ENCODE results near the gene CLDN15. TPM values are rescaled to one million over a fixed set of nuclear protein-coding genes. Genes with fewer than 3 reads are reported as not detected.

Gene CLDN15
- total RNA-seq, 1 experiment from 2014 or later: 9.1 TPM

DNA sequence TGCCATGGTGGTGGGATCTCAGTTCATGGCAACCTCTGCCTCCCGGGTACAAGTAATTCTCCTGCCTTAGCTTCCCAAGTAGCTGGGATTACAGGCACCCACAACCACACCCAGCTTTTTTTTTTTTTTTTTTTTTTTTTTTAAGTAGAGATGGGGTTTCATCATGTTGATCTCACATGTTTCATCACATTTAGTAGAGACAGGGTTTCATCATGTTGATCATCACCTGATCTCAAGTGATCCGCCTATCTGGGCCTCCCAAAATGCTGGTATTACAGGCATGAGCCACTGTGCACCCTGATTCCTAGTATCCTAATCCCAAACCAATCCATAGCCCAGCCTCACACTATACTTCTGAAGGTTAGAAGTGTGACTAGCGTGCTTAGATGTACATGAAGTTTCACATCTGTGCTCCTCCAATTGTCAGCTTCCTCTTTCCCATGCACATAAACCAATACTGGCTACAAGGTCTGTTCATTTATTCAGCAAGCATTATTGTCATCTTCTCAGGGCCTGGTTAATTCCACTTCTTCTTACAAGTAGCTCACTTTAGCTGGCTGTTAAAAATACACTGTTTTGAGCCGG lies 50.7 kb downstream of the CLDN15 start:
- BruUV-seq (replicated peaks): no TSS peak
- H3K4me1 ChIP-seq: peaks cover 9% of the 10 kb centered on the region; the same call in 1 of the 2 replicates
- Mint-ChIP-seq H3K27ac (ENCODE audit: unreplicated experiment) (no peak overlapping the region), H3K36me3 (ENCODE audit: insufficient read depth, unreplicated experiment) (peaks cover 9% of the 10 kb centered on the region), H3K9me3 (ENCODE audit: unreplicated experiment) (no peaks in the 10 kb centered on the region), H3K27me3 (ENCODE audit: insufficient read depth, unreplicated experiment) (no peaks in the 10 kb centered on the region), H3K4me3 (ENCODE audit: unreplicated experiment) (no peak overlapping the region), H3K4me1 (ENCODE audit: low read depth, unreplicated experiment) (peaks cover 10% of the 10 kb centered on the region)
- no peaks in the 10 kb centered on the region for H3K36me3 ChIP-seq (ENCODE audit: control insufficient read depth, insufficient read depth, low read length)
- ChIA-PET CTCF (interaction anchor here (0.6 to 0.7 kb wide), 3 partner anchors 19 to 1034 kb away, joined by 4 to 5 read pairs (median 4); no protein-coding TSS in a partner anchor), POLR2A (interaction anchor here (0.6 kb wide), 1 partner anchor 25 kb away, joined by 3 read pairs; no protein-coding TSS in a partner anchor)
- no peaks in the 10 kb centered on the region for H3K27me3 ChIP-seq (replicated peaks; ENCODE audit: control insufficient read depth, insufficient read depth, low read length)
- intact Hi-C loops (cut with micrococcal nuclease; ENCODE audit: unreplicated experiment): no loop called here
- H3K4me3 ChIP-seq (ENCODE audit: low read depth, low read length): no peak overlapping the region
- TF ChIP-seq, protein P1, sequence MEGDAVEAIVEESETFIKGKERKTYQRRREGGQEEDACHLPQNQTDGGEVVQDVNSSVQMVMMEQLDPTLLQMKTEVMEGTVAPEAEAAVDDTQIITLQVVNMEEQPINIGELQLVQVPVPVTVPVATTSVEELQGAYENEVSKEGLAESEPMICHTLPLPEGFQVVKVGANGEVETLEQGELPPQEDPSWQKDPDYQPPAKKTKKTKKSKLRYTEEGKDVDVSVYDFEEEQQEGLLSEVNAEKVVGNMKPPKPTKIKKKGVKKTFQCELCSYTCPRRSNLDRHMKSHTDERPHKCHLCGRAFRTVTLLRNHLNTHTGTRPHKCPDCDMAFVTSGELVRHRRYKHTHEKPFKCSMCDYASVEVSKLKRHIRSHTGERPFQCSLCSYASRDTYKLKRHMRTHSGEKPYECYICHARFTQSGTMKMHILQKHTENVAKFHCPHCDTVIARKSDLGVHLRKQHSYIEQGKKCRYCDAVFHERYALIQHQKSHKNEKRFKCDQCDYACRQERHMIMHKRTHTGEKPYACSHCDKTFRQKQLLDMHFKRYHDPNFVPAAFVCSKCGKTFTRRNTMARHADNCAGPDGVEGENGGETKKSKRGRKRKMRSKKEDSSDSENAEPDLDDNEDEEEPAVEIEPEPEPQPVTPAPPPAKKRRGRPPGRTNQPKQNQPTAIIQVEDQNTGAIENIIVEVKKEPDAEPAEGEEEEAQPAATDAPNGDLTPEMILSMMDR (IDR thresholded peaks at IDR 0.05; ENCODE audit: insufficient read depth in 1 of 2, low read depth in 1 of 2, low read length in 1 of 2, severe bottlenecking in 1 of 2, unreplicated experiment in 1 of 2): no peak
- DNase-seq: no peak
- no peaks in the 10 kb centered on the region for H3K9me3 ChIP-seq

DNA sequence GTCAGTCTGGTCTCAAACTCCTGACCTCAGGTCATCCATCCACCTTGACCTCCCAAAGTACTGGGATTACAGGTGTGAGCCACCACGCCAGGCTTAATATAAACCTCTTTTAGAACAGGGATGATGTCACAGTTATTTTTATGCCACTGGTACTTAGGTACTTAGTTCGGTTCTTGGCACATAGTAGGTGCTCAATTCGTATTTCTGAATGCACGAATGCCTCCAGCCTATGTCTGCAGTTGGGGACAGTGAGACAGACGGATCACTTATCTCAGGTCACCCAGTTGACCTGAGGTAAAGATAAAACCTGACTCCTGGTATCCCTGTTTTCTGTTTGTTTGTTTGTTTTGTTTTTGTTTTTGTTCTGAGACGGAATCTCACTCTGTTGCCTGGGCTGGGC lies 51.4 kb downstream of the CLDN15 start:
- intact Hi-C loops (cut with micrococcal nuclease; ENCODE audit: unreplicated experiment): no loop called here
- Histone ChIP-seq H3K9me3 (no peaks in the 10 kb centered on the region), H3K36me3 (ENCODE audit: control insufficient read depth, insufficient read depth, low read length) (no peaks in the 10 kb centered on the region), H3K27me3 (replicated peaks; ENCODE audit: control insufficient read depth, insufficient read depth, low read length) (no peaks in the 10 kb centered on the region), H3K4me3 (ENCODE audit: low read depth, low read length) (no peak overlapping the region), H3K4me1 (peaks cover 10% of the 10 kb centered on the region; the same call in 1 of the 2 replicates)
- TF ChIP-seq, protein P1 (IDR thresholded peaks at IDR 0.05; ENCODE audit: insufficient read depth in 1 of 2, low read depth in 1 of 2, low read length in 1 of 2, severe bottlenecking in 1 of 2, unreplicated experiment in 1 of 2): no peak
- H3K4me3 Mint-ChIP-seq (ENCODE audit: unreplicated experiment): no peak overlapping the region
- peaks cover 10% of the 10 kb centered on the region for H3K4me1 Mint-ChIP-seq (ENCODE audit: low read depth, unreplicated experiment)
- H3K9me3 Mint-ChIP-seq (ENCODE audit: unreplicated experiment): no peaks in the 10 kb centered on the region
- H3K36me3 Mint-ChIP-seq (ENCODE audit: insufficient read depth, unreplicated experiment): peaks cover 9% of the 10 kb centered on the region
- no peaks in the 10 kb centered on the region for H3K27me3 Mint-ChIP-seq (ENCODE audit: insufficient read depth, unreplicated experiment)
- no peak for DNase-seq
- no TSS peak for BruUV-seq (replicated peaks)
- CTCF ChIA-PET: interaction anchor here (0.6 to 0.7 kb wide), 3 partner anchors 19 to 1035 kb away, joined by 4 to 5 read pairs (median 4); no protein-coding TSS in a partner anchor
- POLR2A ChIA-PET: interaction anchor here (0.6 kb wide), 1 partner anchor 26 kb away, joined by 3 read pairs; no protein-coding TSS in a partner anchor
- H3K27ac Mint-ChIP-seq (ENCODE audit: unreplicated experiment): no peak overlapping the region

DNA sequence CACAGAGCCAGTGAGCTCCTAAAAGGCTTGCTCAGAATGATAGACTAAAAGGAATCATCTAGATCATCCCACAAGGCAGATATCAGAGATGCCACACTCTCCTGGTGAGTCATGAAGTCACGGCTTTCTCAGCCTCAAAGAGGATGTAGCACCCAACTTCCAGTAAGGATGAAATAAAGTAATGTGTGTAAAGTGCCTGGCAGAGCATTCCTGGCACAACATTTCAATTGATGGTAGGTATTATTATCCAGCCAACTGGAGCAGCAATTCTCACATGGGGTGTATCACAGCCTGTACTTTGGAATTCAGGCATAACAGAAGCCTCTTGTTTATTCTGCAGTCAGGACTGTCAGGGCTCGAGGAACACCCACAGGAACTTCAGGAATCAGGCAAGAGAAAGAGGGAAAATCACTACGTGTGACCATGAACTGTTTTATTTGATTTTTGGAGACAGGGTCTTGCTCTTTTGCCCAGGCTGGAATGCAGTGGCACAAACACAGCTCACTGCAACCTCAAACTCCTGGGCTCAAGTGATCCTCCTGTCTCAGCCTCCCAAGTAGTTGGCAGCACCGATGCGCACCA lies 52.3 kb downstream of the CLDN15 start:
- Mint-ChIP-seq H3K9me3 (ENCODE audit: unreplicated experiment) (no peaks in the 10 kb centered on the region), H3K4me1 (ENCODE audit: low read depth, unreplicated experiment) (peaks cover 10% of the 10 kb centered on the region), H3K4me3 (ENCODE audit: unreplicated experiment) (no peak overlapping the region), H3K27me3 (ENCODE audit: insufficient read depth, unreplicated experiment) (peaks cover 5% of the 10 kb centered on the region), H3K36me3 (ENCODE audit: insufficient read depth, unreplicated experiment) (peaks cover 9% of the 10 kb centered on the region), H3K27ac (ENCODE audit: unreplicated experiment) (no peak overlapping the region)
- Histone ChIP-seq H3K27me3 (replicated peaks; ENCODE audit: control insufficient read depth, insufficient read depth, low read length) (no peaks in the 10 kb centered on the region), H3K4me3 (ENCODE audit: low read depth, low read length) (no peak overlapping the region), H3K9me3 (no peaks in the 10 kb centered on the region), H3K36me3 (ENCODE audit: control insufficient read depth, insufficient read depth, low read length) (no peaks in the 10 kb centered on the region), H3K4me1 (peaks cover 10% of the 10 kb centered on the region)
- POLR2A ChIA-PET: no interaction called here
- TF ChIP-seq, protein P1 (IDR thresholded peaks at IDR 0.05; ENCODE audit: insufficient read depth in 1 of 2, low read depth in 1 of 2, low read length in 1 of 2, severe bottlenecking in 1 of 2, unreplicated experiment in 1 of 2): no peak
- intact Hi-C loops (cut with micrococcal nuclease; ENCODE audit: unreplicated experiment): no loop called here
- no peak for DNase-seq
- CTCF ChIA-PET: interaction anchor here (0.6 to 1.0 kb wide), 2 partner anchors 41 to 43 kb away, joined by 3 to 5 read pairs; no protein-coding TSS in a partner anchor
- BruUV-seq (replicated peaks): no TSS peak

Other genes with a start within 250 kb of the CLDN15 start
- 0.09 and 0.21 TPM in 2 replicates for gene MUC17, start 217.7 kb downstream of the CLDN15 start, total RNA-seq (2022)
- gene TRIM56, start 152.3 kb downstream of the CLDN15 start, total RNA-seq (2022): 30.3 and 33.4 TPM in 2 replicates
- 0.09 and 0.25 TPM in 2 replicates for gene SERPINE1, start 110.7 kb downstream of the CLDN15 start, total RNA-seq (2022)
- 52.3 and 62.9 TPM in 2 replicates for gene AP1S1, start 83.3 kb downstream of the CLDN15 start, total RNA-seq (2022)
- 1.2 and 1.3 TPM in 2 replicates for gene VGF, start 72.2 kb downstream of the CLDN15 start, total RNA-seq (2022)
- gene NAT16, start 57.5 kb downstream of the CLDN15 start, total RNA-seq (2022): 0.19 TPM in 1 of 2 replicates, not detected in the other
- 6.3 and 8.1 TPM in 2 replicates for gene MOGAT3, start 36.8 kb downstream of the CLDN15 start, total RNA-seq (2022)
- gene PLOD3, start 20.2 kb downstream of the CLDN15 start, total RNA-seq (2022): 112 and 123 TPM in 2 replicates
- 64.0 and 66.2 TPM in 2 replicates for gene ZNHIT1, start 19.6 kb downstream of the CLDN15 start, total RNA-seq (2022)
- gene FIS1, start 7.3 kb upstream of the CLDN15 start, total RNA-seq (2022): 97.9 and 99.9 TPM in 2 replicates
- gene IFT22, start 84.0 kb upstream of the CLDN15 start, total RNA-seq (2022): 14.4 and 17.4 TPM in 2 replicates
- gene COL26A1, start 125.1 kb upstream of the CLDN15 start, total RNA-seq (2022): 19.1 and 23.3 TPM in 2 replicates

All from Caco-2 (cell line).